A549 (cell line): Measurements from ENCODE around the gene DPYSL3. TPM values are rescaled to one million over a fixed set of nuclear protein-coding genes. Genes with fewer than 3 reads are reported as not detected.

Experiments
- ATAC-seq, 2 experiments: fragments of 200-7000 bp in 1 of 2; fragments of >200 bp in 1 of 2; cut with Nextera tagmentation in 1 of 2; cut with Tn5 transposase in 1 of 2; 3 replicates each; pipeline versions ENCODE4 v1.8.0 to v1.9.1; 2018 to 2020; ENCODE audit warnings: mild to moderate bottlenecking in 1 of 2, moderate library complexity in 1 of 2
- CTCF ChIA-PET: fragments of 300-600 bp; sonication (Branson Sonifier 250); formaldehyde crosslinking; extraction: SDS; loops from one replicate; lab custom pipeline; 2021; ENCODE audit warnings: antibody characterized with exemption, inconsistent platforms; lab: Yijun Ruan, JAX
- POLR2A ChIA-PET: fragments of 350-600 bp; formaldehyde crosslinking; extraction: SDS; loops from one replicate; lab custom pipeline; 2021; ENCODE audit warnings: antibody characterized with exemption, inconsistent platforms; lab: Yijun Ruan, JAX
- DNase-seq, 2 experiments: peaks; one replicate each; pipeline versions ENCODE4 v3.0.0 to v3.0.0-alpha.2; 2011 to 2016; ENCODE audit warnings: low read depth in 1 of 2, low spot score in 1 of 2
- FAIRE-seq: peaks from 2 replicates; lab custom pipeline; 2011; peaks lifted over from hg19 to GRCh38; lab: Jason Lieb, UNC
- H3K27ac ChIP-seq, 2 experiments: fragments of >200 bp; sonication (Bioruptor Twin); formaldehyde crosslinking; 3 replicates each; pipeline ENCODE4 v1.5.1; 2016 to 2017
- H3K4me1 ChIP-seq: fragments of >200 bp; sonication (Bioruptor Twin); formaldehyde crosslinking; 3 replicates; pipeline ENCODE4 v1.6.1; 2016
- H3K4me2 ChIP-seq: fragments of >200 bp; sonication (Bioruptor Twin); formaldehyde crosslinking; 3 replicates; pipeline ENCODE4 v1.6.1; 2016
- H3K4me3 ChIP-seq: fragments of >200 bp; sonication (Bioruptor Twin); formaldehyde crosslinking; 3 replicates; pipeline ENCODE4 v1.5.1; 2016
- H3K9me3 ChIP-seq: fragments of >200 bp; sonication (Bioruptor Twin); formaldehyde crosslinking; 3 replicates; pipeline ENCODE4 v1.6.1; 2016
- BCL3 ChIP-seq: fragments of >200 bp; sonication (Bioruptor Twin); formaldehyde crosslinking; IDR thresholded peaks from 3 replicates; pipeline ENCODE4 v1.6.1; 2016
- CEBPB ChIP-seq, 2 experiments: fragments of >200 bp in 1 of 2; sonication (Bioruptor Twin) in 1 of 2; formaldehyde crosslinking in 1 of 2; IDR thresholded peaks; 2 replicates each; pipeline ENCODE4 v1.6.1; 2012 to 2016
- EHF ChIP-seq: fragments of 250-450 bp; sonication (Bioruptor Pico); IDR thresholded peaks from 2 replicates; pipeline ENCODE4 v1.5.0; 2020; ENCODE audit warnings: mild to moderate bottlenecking
- EHMT2 ChIP-seq: fragments of 200-600 bp; sonication (generic); IDR thresholded peaks from 2 replicates; pipeline ENCODE4 v1.6.1; 2016; ENCODE audit warnings: antibody characterized with exemption, low read depth, mild to moderate bottlenecking, moderate library complexity
- EP300 ChIP-seq, 2 experiments: fragments of >200 bp; sonication (Bioruptor Twin); formaldehyde crosslinking; IDR thresholded peaks; 2 replicates in 1 of 2; 3 replicates in 1 of 2; pipeline ENCODE4 v1.6.1; 2016 to 2017
- FOXS1 ChIP-seq: fragments of 250-450 bp; sonication (Bioruptor Pico); IDR thresholded peaks from 2 replicates; pipeline ENCODE4 v1.5.0; 2020; ENCODE audit warnings: mild to moderate bottlenecking, moderate library complexity
- GATA3 ChIP-seq: IDR thresholded peaks from 2 replicates; pipeline ENCODE4 v1.6.1; 2012; ENCODE audit warnings: borderline replicate concordance
- HMGXB4 ChIP-seq: fragments of 250-450 bp; sonication (Bioruptor Pico); IDR thresholded peaks from 2 replicates; pipeline ENCODE4 v1.5.0; 2021; ENCODE audit warnings: mild to moderate bottlenecking, moderate library complexity, borderline replicate concordance
- HOXB5 ChIP-seq: fragments of 250-450 bp; sonication (Bioruptor Pico); IDR thresholded peaks from 2 replicates; pipeline ENCODE4 v1.5.0; 2020; ENCODE audit warnings: mild to moderate bottlenecking, moderate library complexity
- JUNB ChIP-seq: fragments of >200 bp; sonication (Bioruptor Twin); formaldehyde crosslinking; IDR thresholded peaks from 2 replicates; pipeline ENCODE4 v1.6.1; 2016
- MAFK ChIP-seq: fragments of 450-650 bp; IDR thresholded peaks from 2 replicates; pipeline ENCODE4 v1.6.1; 2014; ENCODE audit not compliant: partially characterized antibody
- REST ChIP-seq: fragments of 200-600 bp; sonication (generic); IDR thresholded peaks from 2 replicates; pipeline ENCODE4 v1.6.1; 2016; ENCODE audit warnings: antibody characterized with exemption, mild to moderate bottlenecking, moderate library complexity
- TP53 ChIP-seq: fragments of 250-450 bp; sonication (Bioruptor Pico); IDR thresholded peaks from 2 replicates; pipeline ENCODE4 v1.5.0; 2021; ENCODE audit warnings: mild to moderate bottlenecking, moderate library complexity
- ZNF302 ChIP-seq: fragments of 250-450 bp; sonication (Bioruptor Pico); IDR thresholded peaks from 2 replicates; pipeline ENCODE4 v1.9.0; 2021; ENCODE audit warnings: inconsistent platforms, mild to moderate bottlenecking, moderate library complexity
- WGBS: methylation state at CpG from one replicate; pipeline ENCODE4 v1.1.6; 2017; ENCODE audit errors: missing lambda C conversion rate; 5-methylcytosine and 5-hydroxymethylcytosine counted together
- polyA plus RNA-seq, 4 experiments: library from polyadenylated mRNA; depleted of rRNA in 3 of 4; stranded (reverse); fragments of >200 nt; fragmentation: RNase III in 1 of 4; extraction: RNeasy Plus Mini Kit Qiagen cat#74134 plus additional on column Dnase treatment in 1 of 4; gene quantifications; 2 replicates in 3 of 4; 3 replicates in 1 of 4; pipeline ENCODE4 v1.2.3, GENCODE V29; 2011 to 2017

The DPYSL3 gene
- polyA plus RNA-seq, 2 of the 4 experiments (the other 2 are of a cell fraction) = 16.5 to 22.3 TPM

- Histone ChIP-seq H3K4me3 (no peak overlapping the region), H3K27ac (no peak overlapping the region), H3K9me3 (no peaks in the 10 kb centered on the region), H3K4me1 (no peaks in the 10 kb centered on the region), H3K4me2 (no peak overlapping the region)
- CTCF ChIA-PET = interaction anchor here (1.0 to 1.5 kb wide), 3 partner anchors 19 to 42 kb away, joined by 3 to 4 read pairs (median 4); no protein-coding TSS in a partner anchor
- POLR2A ChIA-PET = no interaction called here
- WGBS = 46% methylated on average over 8 of the region's 8 CpGs
- ATAC-seq (no peak), DNase-seq (no peak), FAIRE-seq (no peak)
- no peak for TF ChIP-seq BCL3
Observed at GRCh38 chr5:147411359-147412319, 98.2 kb downstream of the DPYSL3 start.

GRCh38 chr5:147410496-147411358 lies 99.1 kb downstream of the DPYSL3 start:
- no peak for TF ChIP-seq JUNB
- TF ChIP-seq EP300 (IDR thresholded peaks at IDR 0.05) = no peak
- no peak for TF ChIP-seq FOXS1 (CRISPR knock-in tag)
- TF ChIP-seq HOXB5 (CRISPR knock-in tag) = no peak
- no peak for TF ChIP-seq GATA3
- TF ChIP-seq ZNF302 (CRISPR knock-in tag) = no peak
- TF ChIP-seq CEBPB (IDR thresholded peaks at IDR 0.05) = no peak
- no peak for TF ChIP-seq HMGXB4 (CRISPR knock-in tag)
- TF ChIP-seq REST = no peak
- no peak for TF ChIP-seq EHMT2
- no peak for TF ChIP-seq MAFK
- no peak for TF ChIP-seq EHF (CRISPR knock-in tag)
- no peak for TF ChIP-seq TP53
- POLR2A ChIA-PET = no interaction called here
- no peak overlapping the region for H3K4me2 ChIP-seq
- H3K4me3 ChIP-seq = no peak overlapping the region
- 63% methylated on average over 8 of the region's 8 CpGs for WGBS
- H3K9me3 ChIP-seq = no peaks in the 10 kb centered on the region
- DNase-seq (no peak), FAIRE-seq (no peak), ATAC-seq (no peak)
- no peaks in the 10 kb centered on the region for H3K4me1 ChIP-seq
- CTCF ChIA-PET = interaction anchor here (1.0 to 1.5 kb wide), 3 partner anchors 9 to 448 kb away, joined by 3 to 4 read pairs (median 3); no protein-coding TSS in a partner anchor
- H3K27ac ChIP-seq = no peak overlapping the region
